GM10266 (cell line): ENCODE data around the gene FAM117B.

Experiments
- DNase-seq: peaks from one replicate; pipeline ENCODE4 v3.0.0; 2012; ENCODE audit errors: extremely low spot score
- TF ChIP-seq, protein P1 (sequence below): IDR thresholded peaks from 2 replicates; pipeline ENCODE4 v1.5.1; 2012; ENCODE audit warnings: mild to moderate bottlenecking, low read depth; ENCODE audit not compliant: control insufficient read depth, insufficient read depth; ENCODE audit errors: missing control alignments

The FAM117B gene

DNA sequence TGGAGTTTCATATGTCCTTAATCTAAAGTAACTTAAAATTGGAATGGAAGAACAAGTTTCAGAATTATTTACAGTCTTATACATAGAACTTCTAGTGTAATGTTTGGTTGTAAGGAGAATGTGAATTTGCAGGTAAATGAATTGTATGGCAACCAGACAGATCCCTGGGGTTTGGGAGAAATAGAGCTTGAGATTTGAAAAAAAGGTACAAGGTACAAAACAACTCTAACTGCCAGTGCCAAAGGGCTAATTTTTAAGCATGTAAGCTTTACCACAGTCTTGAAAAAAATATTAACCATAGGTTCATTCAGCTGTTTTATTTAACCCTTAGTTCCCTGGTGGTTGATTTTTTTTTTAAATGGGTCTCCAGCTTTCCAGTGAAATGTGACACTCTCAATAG, 133.5 kb downstream of the FAM117B start:
- TF ChIP-seq, protein P1, sequence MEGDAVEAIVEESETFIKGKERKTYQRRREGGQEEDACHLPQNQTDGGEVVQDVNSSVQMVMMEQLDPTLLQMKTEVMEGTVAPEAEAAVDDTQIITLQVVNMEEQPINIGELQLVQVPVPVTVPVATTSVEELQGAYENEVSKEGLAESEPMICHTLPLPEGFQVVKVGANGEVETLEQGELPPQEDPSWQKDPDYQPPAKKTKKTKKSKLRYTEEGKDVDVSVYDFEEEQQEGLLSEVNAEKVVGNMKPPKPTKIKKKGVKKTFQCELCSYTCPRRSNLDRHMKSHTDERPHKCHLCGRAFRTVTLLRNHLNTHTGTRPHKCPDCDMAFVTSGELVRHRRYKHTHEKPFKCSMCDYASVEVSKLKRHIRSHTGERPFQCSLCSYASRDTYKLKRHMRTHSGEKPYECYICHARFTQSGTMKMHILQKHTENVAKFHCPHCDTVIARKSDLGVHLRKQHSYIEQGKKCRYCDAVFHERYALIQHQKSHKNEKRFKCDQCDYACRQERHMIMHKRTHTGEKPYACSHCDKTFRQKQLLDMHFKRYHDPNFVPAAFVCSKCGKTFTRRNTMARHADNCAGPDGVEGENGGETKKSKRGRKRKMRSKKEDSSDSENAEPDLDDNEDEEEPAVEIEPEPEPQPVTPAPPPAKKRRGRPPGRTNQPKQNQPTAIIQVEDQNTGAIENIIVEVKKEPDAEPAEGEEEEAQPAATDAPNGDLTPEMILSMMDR: no peak
- DNase-seq: no peak

DNA sequence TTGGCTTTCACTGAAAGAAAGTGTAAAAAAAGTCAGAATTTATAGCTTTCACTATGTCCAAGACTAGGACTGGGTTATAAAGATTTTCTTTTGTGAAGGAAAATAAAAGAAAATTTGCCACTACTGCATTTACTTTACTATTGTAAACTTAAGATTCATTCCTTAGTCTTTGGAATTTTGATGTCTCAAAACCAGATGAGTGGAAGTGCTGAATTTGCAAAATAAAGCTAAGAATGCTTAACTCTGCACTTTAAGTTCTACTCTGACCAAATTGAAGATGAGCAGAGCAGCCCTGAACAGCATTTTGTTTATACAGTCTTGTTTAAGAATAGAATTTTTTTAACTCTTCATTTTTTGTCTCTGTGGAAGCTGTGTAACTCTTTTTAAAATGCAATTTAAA, 134.4 kb downstream of the FAM117B start:
- DNase-seq: no peak
- TF ChIP-seq, protein P1: no peak

DNA sequence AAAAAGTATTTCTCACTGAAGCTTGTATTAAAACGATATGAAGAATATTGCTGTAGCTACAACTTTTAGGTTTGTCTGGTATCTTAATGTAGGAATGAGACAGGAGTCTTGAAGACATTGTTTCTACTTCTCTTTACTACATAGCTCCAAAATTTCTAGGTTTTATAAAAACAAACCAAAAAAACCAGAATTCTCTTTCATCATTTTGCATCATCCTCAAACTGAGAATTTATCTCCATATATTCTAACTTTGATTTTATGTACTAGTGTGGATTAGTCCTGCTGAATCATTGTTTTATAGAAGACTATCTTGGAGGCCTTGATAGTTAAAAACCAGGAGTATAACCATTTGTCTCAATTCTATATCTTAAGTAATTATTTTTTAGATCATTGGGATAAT, 136.6 kb downstream of the FAM117B start:
- TF ChIP-seq, protein P1: no peak
- DNase-seq: no peak

DNA sequence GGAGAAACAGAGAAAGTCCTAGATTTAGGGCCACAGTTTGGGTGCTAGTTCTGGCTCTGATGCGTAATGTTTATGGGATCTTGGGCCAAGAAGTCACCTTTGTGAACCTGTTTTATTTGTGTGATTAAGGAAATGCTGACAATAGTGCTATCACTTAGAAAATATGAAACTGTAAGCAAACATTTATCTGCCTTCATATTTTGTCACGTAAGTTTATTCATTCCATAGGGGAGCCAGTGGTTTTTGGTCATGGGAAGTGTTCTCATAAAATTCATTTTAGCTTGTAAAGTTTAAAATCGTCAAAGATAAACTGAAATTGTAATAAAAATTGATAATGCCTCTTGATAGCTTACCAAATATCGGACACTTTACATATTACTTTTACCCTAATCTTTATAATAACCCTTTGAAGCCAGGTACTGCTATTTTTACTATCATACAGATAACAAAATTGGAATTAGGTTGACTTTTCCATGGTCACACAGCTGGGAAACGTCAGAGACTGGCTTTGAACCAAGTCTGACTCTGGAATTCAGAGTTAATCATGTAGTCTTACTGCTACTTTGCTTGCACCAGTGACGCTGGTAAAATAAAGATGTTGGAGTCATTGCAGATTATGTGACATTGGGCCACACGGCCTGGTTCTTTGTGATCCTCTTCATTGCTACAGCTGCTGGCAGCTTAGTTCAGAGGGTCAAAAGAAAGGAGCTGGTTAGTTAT, 137.1 kb downstream of the FAM117B start:
- TF ChIP-seq, protein P1: no peak
- no peak for DNase-seq

DNA sequence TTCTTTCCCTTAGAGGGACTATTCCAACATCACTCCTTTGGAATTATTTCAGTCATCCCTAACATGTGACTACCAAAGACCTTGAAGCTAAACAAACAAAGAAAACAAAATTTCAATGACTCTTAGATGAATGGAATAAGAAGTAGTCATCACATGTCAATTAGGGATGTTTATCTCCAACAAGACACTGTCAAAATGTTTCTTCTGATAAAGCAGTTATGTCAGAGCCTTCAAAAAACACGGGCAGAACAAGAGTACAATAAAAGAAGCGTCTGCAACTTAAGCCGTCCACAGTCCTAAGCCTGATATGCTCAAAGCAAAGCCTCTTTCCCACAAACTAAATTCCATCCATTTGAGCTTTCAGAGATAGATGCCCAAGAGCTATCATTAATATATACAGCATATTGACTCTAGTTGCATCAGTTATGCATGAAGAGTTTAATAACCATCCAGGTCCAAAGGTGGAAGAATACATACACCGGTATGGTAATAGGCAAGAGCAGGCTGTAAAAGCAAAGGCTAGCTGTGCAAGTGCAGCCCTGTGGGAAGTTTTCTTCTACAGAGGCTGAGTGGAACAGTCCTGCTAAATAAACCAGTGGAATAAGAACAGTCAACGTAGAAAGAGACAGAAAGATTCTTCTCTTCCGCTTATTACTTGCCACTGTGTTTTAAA, 138.7 kb downstream of the FAM117B start:
- no peak for DNase-seq
- TF ChIP-seq, protein P1: no peak

DNA sequence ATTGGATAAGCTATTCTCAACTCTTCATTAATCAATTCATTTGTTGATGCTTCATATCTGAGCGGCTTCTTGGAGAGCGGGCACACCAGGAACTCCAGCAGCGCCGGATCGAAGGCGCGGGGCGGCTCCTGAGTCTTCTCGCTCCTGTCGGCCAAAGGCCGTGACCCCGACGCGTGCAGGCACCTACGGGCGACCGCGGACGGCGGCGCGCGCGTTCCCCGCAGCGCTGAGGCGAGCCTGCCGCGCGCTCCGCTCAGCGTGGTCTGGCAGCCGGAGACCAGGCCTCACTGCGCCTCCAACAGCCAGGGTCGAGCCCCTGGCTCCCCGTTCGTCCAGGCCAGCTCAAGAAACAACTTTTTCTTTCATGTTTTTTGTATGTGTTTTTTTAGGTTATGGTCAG, 139.3 kb downstream of the FAM117B start:
- TF ChIP-seq, protein P1: no peak
- no peak for DNase-seq

DNA sequence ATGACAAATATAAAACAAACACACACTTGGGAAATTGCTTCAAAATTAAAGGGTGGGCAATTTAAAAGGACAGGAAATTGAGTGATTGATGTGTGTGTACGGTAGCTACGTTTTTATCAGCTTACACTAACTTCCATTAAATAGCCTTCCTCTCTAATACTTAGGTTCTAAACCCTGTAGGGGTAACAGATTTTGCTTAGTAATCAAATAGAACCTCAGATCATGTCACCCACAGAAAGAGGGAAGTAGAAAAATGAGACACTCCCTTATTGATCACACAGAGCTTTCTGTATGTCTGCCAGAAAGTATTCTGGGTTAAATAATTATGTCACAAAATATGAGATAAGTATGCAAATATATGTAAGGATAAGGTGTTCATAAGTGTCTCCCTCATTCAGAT, 143.4 kb downstream of the FAM117B start:
- TF ChIP-seq, protein P1: no peak
- peak; percentile 26 for DNase-seq
